Neural progenitor cell (in vitro differentiated cells): ENCODE data around the gene NEURL1B. TPM values are rescaled to one million over a fixed set of nuclear protein-coding genes. Genes with fewer than 3 reads are reported as not detected.

Source experiments
- DNase-seq: peaks from one replicate; pipeline ENCODE4 v3.0.0-alpha.2; 2016; ENCODE audit warnings: low spot score
- H2AFZ ChIP-seq: fragments of 200-600 bp; sonication (generic); replicated peaks from 2 replicates; pipeline ENCODE4 v1.6.1; 2016; ENCODE audit warnings: antibody characterized with exemption
- H3F3A ChIP-seq: fragments of 200-600 bp; sonication (generic); 2 replicates; pipeline ENCODE4 v1.6.1; 2016; ENCODE audit warnings: antibody characterized with exemption, low read depth
- H3K27ac ChIP-seq: fragments of 200-600 bp; sonication (generic); 2 replicates; pipeline ENCODE4 v1.5.1; 2016; ENCODE audit warnings: mild to moderate bottlenecking
- H3K27me3 ChIP-seq: fragments of 200-600 bp; sonication (generic); 2 replicates; pipeline ENCODE4 v1.6.1; 2016; ENCODE audit warnings: mild to moderate bottlenecking, moderate library complexity
- H3K36me3 ChIP-seq: fragments of 200-600 bp; sonication (generic); 2 replicates; pipeline ENCODE4 v1.5.1; 2016
- H3K4me1 ChIP-seq: fragments of 200-600 bp; sonication (generic); 2 replicates; pipeline ENCODE4 v1.6.1; 2016; ENCODE audit warnings: mixed run types
- H3K4me2 ChIP-seq: fragments of 200-600 bp; sonication (generic); 2 replicates; pipeline ENCODE4 v1.6.1; 2016
- H3K4me3 ChIP-seq: fragments of 200-600 bp; sonication (generic); 2 replicates; pipeline ENCODE4 v1.5.1; 2016
- H3K79me2 ChIP-seq: fragments of 200-600 bp; sonication (generic); 2 replicates; pipeline ENCODE4 v1.6.1; 2016; ENCODE audit warnings: low read depth
- H3K9ac ChIP-seq: fragments of 200-600 bp; sonication (generic); 2 replicates; pipeline ENCODE4 v1.6.1; 2016
- H3K9me3 ChIP-seq: fragments of 200-600 bp; sonication (generic); 2 replicates; pipeline ENCODE4 v1.5.1; 2016; ENCODE audit warnings: low read depth
- H4K20me1 ChIP-seq: fragments of 200-600 bp; sonication (generic); 2 replicates; pipeline ENCODE4 v1.6.1; 2016; ENCODE audit warnings: low read depth
- H3K27ac Mint-ChIP-seq: 3 replicates; pipeline ENCODE4 v1.8.0; 2021; ENCODE audit warnings: mixed read lengths
- H3K27me3 Mint-ChIP-seq: 2 replicates; pipeline ENCODE4 v1.8.0; 2022; ENCODE audit warnings: low read depth, mild to moderate bottlenecking, inconsistent platforms, moderate library complexity, mixed read lengths; ENCODE audit not compliant: insufficient read depth
- H3K36me3 Mint-ChIP-seq: 3 replicates; pipeline ENCODE4 v1.8.0; 2021; ENCODE audit warnings: mixed read lengths
- H3K4me1 Mint-ChIP-seq: 3 replicates; pipeline ENCODE4 v1.8.0; 2021; ENCODE audit warnings: mixed read lengths
- H3K4me3 Mint-ChIP-seq: 3 replicates; pipeline ENCODE4 v1.8.0; 2021; ENCODE audit warnings: mild to moderate bottlenecking, moderate library complexity, mixed read lengths
- H3K9me3 Mint-ChIP-seq: 3 replicates; pipeline ENCODE4 v1.8.0; 2020; ENCODE audit warnings: mixed read lengths
- EZH2 ChIP-seq: fragments of 200-600 bp; sonication (generic); IDR thresholded peaks from 2 replicates; pipeline ENCODE4 v1.6.1; 2017; ENCODE audit warnings: antibody characterized with exemption, mild to moderate bottlenecking, moderate library complexity
- EZH2phosphoT487 ChIP-seq: fragments of 200-600 bp; sonication (generic); IDR thresholded peaks from 2 replicates; pipeline ENCODE4 v1.6.1; 2017; ENCODE audit warnings: antibody characterized with exemption
- total RNA-seq: library from RNA; depleted of rRNA; stranded (reverse); fragments of >200 nt; gene quantifications from 2 replicates; pipeline ENCODE4 v1.2.3, GENCODE V29; 2015; ENCODE audit warnings: low replicate concordance
- TF ChIP-seq, protein P1 (sequence below): fragments of 200-600 bp; sonication (generic); IDR thresholded peaks from 2 replicates; pipeline ENCODE4 v1.5.1; 2017; ENCODE audit warnings: antibody characterized with exemption, mild to moderate bottlenecking

Gene NEURL1B
- total RNA-seq, 1 donor from 2014 or later = 12.1 TPM

DNA sequence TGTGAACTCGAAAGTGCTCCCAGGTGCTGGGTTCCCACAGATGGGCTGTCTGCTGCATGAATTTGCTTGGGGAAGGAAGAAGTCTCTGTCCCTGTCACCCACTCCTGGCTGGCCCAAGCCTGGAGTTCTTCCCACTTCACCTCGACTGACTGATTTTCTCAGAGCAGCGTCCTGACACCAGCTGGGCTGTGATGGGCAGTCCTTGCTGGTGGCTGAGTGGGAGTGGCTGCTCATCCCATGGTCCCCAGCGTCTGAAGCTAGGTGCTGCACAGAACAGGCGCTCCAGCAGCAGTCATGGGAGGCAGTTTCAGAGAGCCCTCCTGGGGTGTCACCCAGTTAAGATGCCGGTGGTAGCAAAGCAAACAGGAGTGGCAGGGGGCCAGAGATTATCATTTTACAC is 10.1 kb upstream of the NEURL1B start:
- no peaks in the 10 kb centered on the region for H3K79me2 ChIP-seq
- H3K9ac ChIP-seq = no peak overlapping the region
- H3F3A ChIP-seq = peaks cover 5% of the 10 kb centered on the region
- H3K4me2 ChIP-seq = no peak overlapping the region
- H3K9me3 ChIP-seq = no peaks in the 10 kb centered on the region
- peaks cover 10% of the 10 kb centered on the region for H3K4me1 ChIP-seq
- Mint-ChIP-seq H3K4me1 (peaks cover 11% of the 10 kb centered on the region), H3K9me3 (no peaks in the 10 kb centered on the region), H3K36me3 (no peaks in the 10 kb centered on the region), H3K4me3 (no peak overlapping the region), H3K27ac (no peak overlapping the region), H3K27me3 (peaks cover 9% of the 10 kb centered on the region)
- H2AFZ ChIP-seq = peak overlapping the region; percentile 57
- H4K20me1 ChIP-seq = no peaks in the 10 kb centered on the region
- no peak overlapping the region for H3K4me3 ChIP-seq
- TF ChIP-seq, protein P1, sequence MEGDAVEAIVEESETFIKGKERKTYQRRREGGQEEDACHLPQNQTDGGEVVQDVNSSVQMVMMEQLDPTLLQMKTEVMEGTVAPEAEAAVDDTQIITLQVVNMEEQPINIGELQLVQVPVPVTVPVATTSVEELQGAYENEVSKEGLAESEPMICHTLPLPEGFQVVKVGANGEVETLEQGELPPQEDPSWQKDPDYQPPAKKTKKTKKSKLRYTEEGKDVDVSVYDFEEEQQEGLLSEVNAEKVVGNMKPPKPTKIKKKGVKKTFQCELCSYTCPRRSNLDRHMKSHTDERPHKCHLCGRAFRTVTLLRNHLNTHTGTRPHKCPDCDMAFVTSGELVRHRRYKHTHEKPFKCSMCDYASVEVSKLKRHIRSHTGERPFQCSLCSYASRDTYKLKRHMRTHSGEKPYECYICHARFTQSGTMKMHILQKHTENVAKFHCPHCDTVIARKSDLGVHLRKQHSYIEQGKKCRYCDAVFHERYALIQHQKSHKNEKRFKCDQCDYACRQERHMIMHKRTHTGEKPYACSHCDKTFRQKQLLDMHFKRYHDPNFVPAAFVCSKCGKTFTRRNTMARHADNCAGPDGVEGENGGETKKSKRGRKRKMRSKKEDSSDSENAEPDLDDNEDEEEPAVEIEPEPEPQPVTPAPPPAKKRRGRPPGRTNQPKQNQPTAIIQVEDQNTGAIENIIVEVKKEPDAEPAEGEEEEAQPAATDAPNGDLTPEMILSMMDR = no peak
- TF ChIP-seq EZH2phosphoT487 (no peak), EZH2 (no peak)
- no peak overlapping the region for H3K27ac ChIP-seq
- H3K36me3 ChIP-seq = no peaks in the 10 kb centered on the region
- no peaks in the 10 kb centered on the region for H3K27me3 ChIP-seq
- no peak for DNase-seq

DNA sequence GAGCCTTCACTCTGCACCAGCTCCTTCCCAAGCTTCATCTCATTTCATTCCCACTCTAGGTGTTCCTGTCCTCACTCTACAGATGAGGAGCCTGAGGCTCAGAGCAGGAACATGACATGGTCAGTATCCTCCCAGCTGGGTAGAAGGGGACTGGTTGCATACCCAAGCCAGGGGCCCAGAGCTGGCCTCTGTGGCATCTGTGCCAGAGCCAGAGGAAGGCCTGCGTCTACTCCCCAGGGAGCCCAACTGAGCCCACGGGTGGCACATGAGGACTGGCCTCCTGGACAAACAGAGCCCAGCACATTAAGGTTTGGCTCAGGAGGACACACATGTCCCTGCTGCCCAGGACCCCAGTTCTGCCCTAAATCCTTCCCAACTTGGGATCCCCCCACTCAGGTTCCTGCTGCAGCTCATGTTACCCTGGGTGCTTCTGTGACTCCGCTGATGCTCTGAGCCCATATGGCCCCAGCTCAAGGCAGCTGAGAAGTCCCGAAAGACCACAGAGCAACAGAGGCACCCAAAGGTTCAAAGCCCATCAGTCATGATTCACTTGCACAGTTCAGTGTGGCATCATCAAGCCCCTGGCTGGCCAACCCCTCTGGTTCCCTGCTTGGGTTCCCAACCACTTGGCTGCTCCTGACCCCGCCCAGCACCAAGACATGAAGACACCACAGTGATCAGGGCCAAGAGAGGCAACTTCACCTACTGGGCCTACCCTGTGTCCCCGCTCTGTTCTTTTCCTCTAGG is 8.5 kb upstream of the NEURL1B start:
- no peak overlapping the region for H3K4me2 ChIP-seq
- no peaks in the 10 kb centered on the region for H3K36me3 ChIP-seq
- H3K4me1 ChIP-seq = peaks cover 5% of the 10 kb centered on the region
- Mint-ChIP-seq H3K4me3 (no peak overlapping the region), H3K4me1 (no peaks in the 10 kb centered on the region), H3K27me3 (peaks cover 7% of the 10 kb centered on the region), H3K9me3 (no peaks in the 10 kb centered on the region), H3K36me3 (no peaks in the 10 kb centered on the region), H3K27ac (peak overlapping the region; percentile 15)
- no peaks in the 10 kb centered on the region for H4K20me1 ChIP-seq
- no peak overlapping the region for H3K27ac ChIP-seq
- TF ChIP-seq, protein P1 = no peak
- TF ChIP-seq EZH2phosphoT487 (no peak), EZH2 (no peak)
- no peaks in the 10 kb centered on the region for H3K9me3 ChIP-seq
- H2AFZ ChIP-seq = no peak overlapping the region
- no peak overlapping the region for H3K4me3 ChIP-seq
- H3K79me2 ChIP-seq = no peaks in the 10 kb centered on the region
- peaks cover 1% of the 10 kb centered on the region for H3K27me3 ChIP-seq
- no peak overlapping the region for H3K9ac ChIP-seq
- no peaks in the 10 kb centered on the region for H3F3A ChIP-seq
- DNase-seq = no peak

DNA sequence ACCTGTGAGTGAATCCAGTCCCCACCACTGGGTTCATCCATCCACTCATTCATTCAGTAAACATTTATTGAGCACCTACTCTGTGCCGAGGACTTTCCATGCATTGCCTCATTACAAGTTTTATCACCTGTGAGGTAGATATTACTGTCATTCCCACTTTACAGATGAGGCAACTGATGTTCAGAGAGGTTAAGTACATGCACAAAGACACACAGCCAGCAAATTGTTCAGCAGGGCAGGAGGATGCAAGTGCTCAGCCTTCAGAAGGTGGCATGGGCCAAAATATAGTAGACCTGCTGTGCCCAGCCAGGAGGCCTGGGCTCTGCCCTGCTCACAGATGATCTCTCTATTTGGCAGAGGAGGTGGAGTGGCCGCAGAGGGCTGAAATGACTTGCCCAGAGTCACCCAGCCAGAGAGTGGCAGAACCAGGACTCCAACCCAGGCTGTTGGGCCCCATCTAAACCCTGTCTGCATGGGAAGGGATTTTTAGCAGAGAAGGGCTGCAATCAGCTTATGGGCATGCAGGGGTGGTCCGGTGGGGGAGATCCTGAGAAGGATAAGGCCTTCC is 7.6 kb upstream of the NEURL1B start:
- Mint-ChIP-seq H3K9me3 (no peaks in the 10 kb centered on the region), H3K36me3 (no peaks in the 10 kb centered on the region)

More for the DNA sequence above, 7.6 kb upstream of the NEURL1B start:
- Mint-ChIP-seq H3K27ac (no peak overlapping the region), H3K27me3 (peaks cover 8% of the 10 kb centered on the region), H3K4me3 (no peak overlapping the region), H3K4me1 (no peaks in the 10 kb centered on the region)
- no peak overlapping the region for H3K27ac ChIP-seq
- H3F3A ChIP-seq = no peaks in the 10 kb centered on the region
- H3K36me3 ChIP-seq = no peaks in the 10 kb centered on the region
- H3K4me3 ChIP-seq = no peak overlapping the region
- H3K27me3 ChIP-seq = peaks cover 7% of the 10 kb centered on the region
- no peak for TF ChIP-seq EZH2
- TF ChIP-seq, protein P1 = no peak
- no peak for TF ChIP-seq EZH2phosphoT487
- H2AFZ ChIP-seq = no peak overlapping the region
- H3K9ac ChIP-seq = no peak overlapping the region
- H3K79me2 ChIP-seq = no peaks in the 10 kb centered on the region
- peaks cover 5% of the 10 kb centered on the region for H3K4me1 ChIP-seq
- no peak for DNase-seq
- H3K4me2 ChIP-seq = no peak overlapping the region
- no peaks in the 10 kb centered on the region for H3K9me3 ChIP-seq
- no peaks in the 10 kb centered on the region for H4K20me1 ChIP-seq
